Hematopoietic multipotent progenitor cell treated with erythropoietin and hydrocortisone succinate and interleukin-3 and kit ligand, for 4 days (in vitro differentiated cells): Measurements from ENCODE around the gene OBSL1.

Experiments
- DNase-seq: peaks from one replicate; pipeline ENCODE4 v3.0.0-alpha.2; 2015

The OBSL1 gene

DNA sequence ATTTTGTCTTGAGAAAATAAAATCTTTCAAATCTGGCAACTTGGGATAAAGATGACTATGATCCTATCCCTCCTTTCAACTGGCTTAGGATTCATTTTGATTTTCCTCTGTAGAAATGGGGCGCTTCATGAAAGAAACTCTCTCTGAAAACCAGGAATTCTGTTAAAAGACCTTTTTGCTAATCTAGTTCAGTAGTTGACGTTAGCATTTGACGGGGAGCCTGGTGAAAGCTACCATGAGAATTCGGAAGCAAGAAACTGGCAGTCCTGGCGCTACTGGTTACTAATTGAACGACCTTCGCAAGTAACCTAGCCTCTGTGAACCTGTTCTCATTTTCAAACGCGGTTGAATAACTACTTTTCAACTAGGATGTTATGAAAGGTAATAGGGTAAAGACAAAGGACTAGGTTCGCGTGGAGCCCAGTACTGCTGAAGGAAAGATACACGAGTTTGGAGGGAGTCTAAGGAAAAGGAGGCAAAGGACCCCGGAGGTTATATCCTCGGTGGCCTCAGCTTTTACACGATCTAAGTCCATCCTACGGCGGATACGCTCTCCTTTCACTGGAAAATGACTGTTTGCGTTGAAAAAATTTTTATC is 25.7 kb upstream of the OBSL1 start:
- no peak for DNase-seq

GRCh38 chr2:219595256-219595655 is 23.9 kb upstream of the OBSL1 start:
- DNase-seq = peak; percentile 83

DNA sequence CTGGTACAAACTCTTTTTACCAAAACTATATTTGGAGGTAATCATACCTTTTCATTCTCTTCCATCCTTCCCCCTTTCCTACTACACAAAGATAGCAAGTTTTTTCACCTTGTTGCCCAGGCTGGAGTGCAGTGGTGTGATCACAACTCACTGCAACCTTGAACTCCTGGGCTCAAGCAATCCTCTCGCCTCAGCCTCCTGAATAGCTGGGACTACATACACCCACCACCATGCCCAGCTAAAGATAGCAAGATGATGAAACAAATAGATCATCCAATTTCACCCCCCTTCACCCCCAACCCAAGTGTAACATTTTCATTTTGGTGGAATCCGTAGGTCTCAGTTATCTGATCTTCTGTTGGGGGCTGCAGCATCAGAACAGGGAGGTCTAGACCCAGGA is 21.8 kb upstream of the OBSL1 start:
- no peak for DNase-seq

DNA sequence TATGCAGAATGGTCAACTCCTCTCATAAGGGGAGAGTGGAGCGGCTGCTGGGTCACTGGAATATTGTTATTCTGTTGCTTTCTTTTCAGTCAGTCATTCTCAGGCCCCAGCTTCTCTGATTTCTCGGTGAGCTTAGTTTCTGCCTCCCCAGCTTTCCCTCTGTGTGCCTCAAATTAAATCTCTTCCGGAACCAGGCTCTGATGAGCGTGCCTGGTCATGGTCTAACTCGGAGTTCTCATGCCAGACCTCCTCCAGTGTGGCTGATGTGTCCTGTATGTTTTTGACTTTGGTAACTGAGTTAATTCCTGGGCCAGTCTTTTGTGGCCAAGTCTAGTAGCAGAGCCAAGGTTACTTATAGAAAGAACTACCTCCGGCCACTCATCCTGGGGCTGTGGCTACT is 21.4 kb upstream of the OBSL1 start:
- no peak for DNase-seq

- DNase-seq = no peak
Observed at GRCh38 chr2:219591091-219591490, 19.8 kb upstream of the OBSL1 start.

GRCh38 chr2:219581346-219581745 is 10.0 kb upstream of the OBSL1 start:
- DNase-seq = no peak

DNA sequence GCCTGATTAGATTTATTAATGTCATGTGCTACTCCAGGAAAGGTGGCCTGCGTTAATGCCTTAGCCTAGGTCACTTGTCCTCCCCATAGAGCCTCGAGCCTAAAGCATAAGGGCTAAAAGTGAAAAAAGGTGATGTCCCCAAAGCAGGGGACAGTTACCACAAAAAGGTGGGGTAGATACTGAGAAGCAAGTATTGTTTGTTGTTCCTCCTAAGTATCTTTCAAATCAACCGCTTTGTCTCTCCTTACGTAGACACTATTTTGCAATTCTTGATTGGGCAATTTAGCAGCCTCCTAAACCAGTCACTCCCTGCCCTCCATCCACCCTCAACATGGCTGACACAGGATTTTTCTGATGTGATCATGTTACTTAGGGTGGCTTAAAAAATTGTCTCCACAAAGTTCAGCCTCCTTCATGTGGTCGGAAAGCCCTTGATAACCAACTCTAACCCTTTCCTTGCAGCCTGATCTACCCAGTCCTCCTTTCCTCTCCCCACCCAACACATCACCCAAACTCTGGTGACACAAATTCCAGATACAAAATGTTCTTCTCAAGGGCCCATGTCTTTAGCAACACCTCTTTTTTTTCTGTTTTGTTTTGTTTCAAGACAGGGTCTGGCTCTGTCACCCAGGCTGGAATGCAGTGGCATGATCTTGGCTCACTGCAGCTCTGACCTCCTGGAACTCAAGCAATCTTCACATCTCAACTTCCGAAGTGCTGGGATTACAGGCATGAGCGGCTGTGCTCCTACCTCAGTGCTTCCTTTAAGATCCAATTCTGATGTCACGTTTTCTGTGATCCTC is 7.7 kb upstream of the OBSL1 start:
- DNase-seq = peak; percentile 77

GRCh38 chr2:219576505-219577388 is 5.4 kb upstream of the OBSL1 start:
- DNase-seq = no peak

DNA sequence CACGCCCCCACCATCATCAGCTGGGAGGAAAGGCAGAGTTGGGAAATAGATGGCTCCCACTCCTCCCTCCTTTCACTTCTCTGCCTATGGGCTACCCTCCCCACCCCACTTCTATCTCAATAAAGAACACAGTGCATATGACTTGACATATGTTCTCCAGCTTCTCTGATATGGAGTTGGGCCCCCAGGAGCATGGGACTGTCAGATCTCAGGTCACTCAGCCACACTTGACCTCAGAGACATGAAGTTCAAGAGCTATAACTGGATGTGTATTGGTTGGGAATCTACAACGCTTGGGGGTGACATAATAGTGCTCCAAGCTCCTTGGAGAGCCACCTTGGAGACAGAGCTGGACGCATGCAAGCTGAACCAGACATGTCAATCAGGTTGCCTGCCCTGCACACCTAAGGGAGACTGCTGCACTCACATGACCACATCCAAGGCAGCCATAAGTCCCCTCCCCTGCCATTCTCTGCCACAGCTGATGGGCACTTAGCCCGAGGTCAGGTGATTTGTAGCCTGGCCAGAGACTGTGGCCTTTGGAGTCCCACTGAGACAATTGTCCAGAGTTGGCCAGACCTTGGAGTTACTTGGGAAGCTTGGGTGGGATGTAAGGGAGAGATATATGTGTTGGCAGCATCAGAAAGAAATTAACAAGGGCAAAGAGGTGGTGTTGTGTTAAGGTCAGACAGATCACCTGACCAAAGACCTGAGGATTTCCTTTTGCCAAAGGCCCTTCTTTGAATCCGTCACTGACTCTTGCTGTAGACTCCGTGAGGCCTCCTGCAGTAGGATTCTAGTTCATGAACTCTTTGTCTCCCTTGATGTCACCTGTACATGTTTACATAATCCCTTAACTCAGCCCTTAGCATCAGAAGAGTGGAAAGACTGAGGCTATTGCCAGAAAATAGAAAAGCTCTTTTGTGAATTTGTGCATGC is 4.5 kb upstream of the OBSL1 start:
- DNase-seq = no peak

DNA sequence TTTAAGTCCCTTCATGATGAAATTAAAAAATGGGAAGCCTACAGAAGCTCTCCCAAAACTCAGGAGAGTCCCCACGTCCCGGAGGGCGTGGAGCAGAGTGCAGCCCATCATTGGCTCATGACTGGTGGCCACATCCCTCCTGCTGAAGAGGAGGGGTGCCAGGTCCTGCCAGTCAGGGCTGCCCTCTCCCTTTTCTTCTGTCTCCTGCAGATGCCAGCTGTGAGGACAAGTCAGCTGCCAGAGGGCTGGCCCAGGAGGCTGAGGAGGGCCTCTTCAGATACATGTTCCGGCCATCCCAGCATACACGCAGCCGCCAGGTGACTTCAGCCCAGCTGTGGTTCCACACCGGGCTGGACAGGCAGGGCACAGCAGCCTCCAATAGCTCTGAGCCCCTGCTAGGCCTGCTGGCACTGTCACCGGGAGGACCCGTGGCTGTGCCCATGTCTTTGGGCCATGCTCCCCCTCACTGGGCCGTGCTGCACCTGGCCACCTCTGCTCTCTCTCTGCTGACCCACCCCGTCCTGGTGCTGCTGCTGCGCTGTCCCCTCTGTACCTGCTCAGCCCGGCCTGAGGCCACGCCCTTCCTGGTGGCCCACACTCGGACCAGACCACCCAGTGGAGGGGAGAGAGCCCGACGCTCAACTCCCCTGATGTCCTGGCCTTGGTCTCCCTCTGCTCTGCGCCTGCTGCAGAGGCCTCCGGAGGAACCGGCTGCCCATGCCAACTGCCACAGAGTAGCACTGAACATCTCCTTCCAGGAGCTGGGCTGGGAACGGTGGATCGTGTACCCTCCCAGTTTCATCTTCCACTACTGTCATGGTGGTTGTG is 3.4 kb upstream of the OBSL1 start:
- DNase-seq = no peak

DNA sequence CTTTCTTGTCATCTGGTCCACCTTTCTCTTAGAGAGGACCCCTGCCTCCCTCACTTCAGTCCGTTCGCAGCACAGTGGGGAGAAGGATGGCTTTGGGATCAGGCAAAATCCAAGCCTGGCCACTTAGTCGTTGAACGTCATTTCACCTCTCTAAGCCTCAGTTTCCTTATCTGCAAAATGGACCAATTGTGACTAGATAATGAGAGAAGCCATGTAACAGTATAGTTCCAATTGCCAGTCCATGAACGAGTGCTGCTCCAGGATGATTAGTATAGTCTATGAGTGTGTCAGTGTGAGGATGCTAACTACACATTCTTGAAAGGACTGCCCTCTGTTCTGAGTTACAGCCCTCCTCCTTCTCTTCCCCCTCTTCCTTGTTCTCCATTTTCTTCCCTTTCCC is 1.8 kb upstream of the OBSL1 start:
- DNase-seq = no peak

DNA sequence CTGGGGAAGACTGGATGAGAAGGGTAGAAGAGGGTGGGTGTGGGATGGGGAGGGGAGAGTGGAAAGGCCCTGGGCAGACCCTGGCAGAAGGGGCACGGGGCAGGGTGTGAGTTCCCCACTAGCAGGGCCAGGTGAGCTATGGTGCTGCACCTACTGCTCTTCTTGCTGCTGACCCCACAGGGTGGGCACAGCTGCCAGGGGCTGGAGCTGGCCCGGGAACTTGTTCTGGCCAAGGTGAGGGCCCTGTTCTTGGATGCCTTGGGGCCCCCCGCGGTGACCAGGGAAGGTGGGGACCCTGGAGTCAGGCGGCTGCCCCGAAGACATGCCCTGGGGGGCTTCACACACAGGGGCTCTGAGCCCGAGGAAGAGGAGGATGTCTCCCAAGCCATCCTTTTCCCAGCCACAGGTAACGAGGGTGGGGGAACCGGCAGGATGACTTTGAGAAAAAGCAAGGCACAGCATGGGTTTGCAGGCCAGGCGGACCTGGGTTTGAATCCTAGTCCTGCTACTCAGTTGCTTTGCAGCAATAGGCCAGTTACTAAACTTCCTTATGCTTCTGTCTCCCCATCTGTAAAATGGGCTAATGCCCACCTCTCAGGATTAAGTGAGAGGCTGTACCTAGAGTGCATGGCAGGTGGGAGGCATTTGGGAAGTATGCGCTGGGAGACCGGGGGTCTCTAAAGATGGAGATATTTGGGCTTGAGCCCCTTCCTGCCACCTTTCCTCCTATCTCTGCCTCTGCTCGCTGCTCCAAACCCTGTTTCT is 1.1 kb upstream of the OBSL1 start, which contains the start of gene INHA:
Gene INHA (plus strand): TSS at position 74 of the 765 bp plus-strand sequence. CDS start 65 bp downstream, at position 139.
- DNase-seq = no peak

GRCh38 chr2:219570924-219571310 is 422 bp downstream of the OBSL1 start:
- peak; percentile 32 for DNase-seq

- DNase-seq = peak; percentile 52
Observed at GRCh38 chr2:219570194-219570923, 980 bp downstream of the OBSL1 start.

- DNase-seq = no peak
Observed at GRCh38 chr2:219569635-219570034, 1.7 kb downstream of the OBSL1 start.

- no peak for DNase-seq
Observed at GRCh38 chr2:219569041-219569440, 2.3 kb downstream of the OBSL1 start.

DNA sequence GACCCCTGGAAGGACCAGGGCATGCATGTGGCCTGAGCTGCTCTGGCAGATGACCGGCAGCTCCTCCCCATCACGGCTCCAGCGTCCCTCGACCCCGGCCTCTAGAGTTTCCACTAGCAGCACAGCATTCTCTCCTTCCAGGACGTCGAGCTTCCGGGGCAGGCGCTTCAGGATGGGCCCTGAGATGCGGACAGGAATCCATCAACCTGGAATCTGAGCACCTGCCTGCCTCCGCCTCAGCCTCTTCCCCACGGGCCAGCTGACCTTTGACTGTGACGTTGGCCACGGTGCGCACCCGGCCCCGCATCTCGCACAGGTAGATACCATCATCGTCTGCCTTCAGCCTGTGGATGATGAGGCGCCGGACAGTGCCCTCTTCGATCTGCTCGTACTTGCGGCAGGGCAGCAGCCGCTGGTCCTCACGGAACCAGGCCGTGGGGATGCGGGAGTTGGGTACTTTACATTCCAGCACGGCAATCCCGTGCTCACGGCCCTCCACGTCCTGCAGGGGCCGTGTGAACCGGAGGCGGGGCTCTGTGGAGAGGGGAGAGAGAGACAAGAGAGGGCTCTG is 3.5 kb downstream of the OBSL1 start:
- no peak for DNase-seq

- DNase-seq = no peak
Observed at GRCh38 chr2:219567131-219567530, 4.2 kb downstream of the OBSL1 start.

- DNase-seq = no peak
Observed at GRCh38 chr2:219566640-219567039, 4.7 kb downstream of the OBSL1 start.
